Renal cortex interstitium (tissue), 11 donors: Measurements from ENCODE around the gene BCAS4. TPM values are rescaled to one million over a fixed set of nuclear protein-coding genes. Genes with fewer than 3 reads are reported as not detected.

Experiments
- DNase-seq, 11 donors: peaks; one replicate each; pipeline ENCODE4 v3.0.0-alpha.2; 2013; ENCODE audit warnings: low read depth in 9 of 11, low spot score in 4 of 11; ENCODE audit errors: extremely low read depth in 1 of 11
- polyA plus RNA-seq, 3 donors: library from polyadenylated mRNA; unstranded; fragments of 120-200 nt; gene quantifications; one replicate each; pipeline ENCODE4 v1.2.1, GENCODE V29; 2013; ENCODE audit not compliant: insufficient read length in 3 of 3

BCAS4 gene
- polyA plus RNA-seq, 3 donors = 4.6 to 5.9 (median 5.5) TPM

GRCh38 chr20:50838707-50839385, 44.0 kb downstream of the BCAS4 start:
- DNase-seq = no peak

GRCh38 chr20:50842821-50843220, 48.0 kb downstream of the BCAS4 start:
- no peak for DNase-seq

GRCh38 chr20:50843331-50844276, 48.7 kb downstream of the BCAS4 start:
- DNase-seq = no peak

- DNase-seq = no peak
Observed at GRCh38 chr20:50844430-50845100, 49.7 kb downstream of the BCAS4 start.

GRCh38 chr20:50845566-50846215, 50.8 kb downstream of the BCAS4 start:
- no peak for DNase-seq

GRCh38 chr20:50848341-50848808, 53.5 kb downstream of the BCAS4 start:
- no peak for DNase-seq

- no peak for DNase-seq
Observed at GRCh38 chr20:50848846-50849673, 54.2 kb downstream of the BCAS4 start.

- no peak for DNase-seq
Observed at GRCh38 chr20:50850721-50851286, 55.9 kb downstream of the BCAS4 start.

GRCh38 chr20:50852085-50852484, 57.2 kb downstream of the BCAS4 start:
- no peak for DNase-seq

- DNase-seq = no peak
Observed at GRCh38 chr20:50854506-50855249, 59.8 kb downstream of the BCAS4 start.

GRCh38 chr20:50855498-50856474, 60.9 kb downstream of the BCAS4 start:
- DNase-seq = no peak

- no peak for DNase-seq
Observed at GRCh38 chr20:50856475-50857041, 61.7 kb downstream of the BCAS4 start.

- no peak for DNase-seq
Observed at GRCh38 chr20:50857348-50857747, 62.5 kb downstream of the BCAS4 start.

GRCh38 chr20:50858525-50858924, 63.7 kb downstream of the BCAS4 start:
- no peak for DNase-seq

GRCh38 chr20:50859161-50859560, 64.3 kb downstream of the BCAS4 start:
- DNase-seq = no peak

GRCh38 chr20:50861012-50861411, 66.2 kb downstream of the BCAS4 start:
- DNase-seq = no peak
